GM23338 (cell line): Measurements from ENCODE around the gene STPG4. TPM values are rescaled to one million over a fixed set of nuclear protein-coding genes. Genes with fewer than 3 reads are reported as not detected.

Experiments
- ATAC-seq: fragments of 200-7000 bp; cut with Tn5 transposase; 3 replicates; pipeline ENCODE4 v1.9.1; 2020
- DNase-seq: peaks from one replicate; pipeline ENCODE4 v3.0.0-alpha.2; 2015; ENCODE audit warnings: low spot score
- H2AFZ ChIP-seq: fragments of 200-600 bp; sonication (generic); 2 replicates; pipeline ENCODE4 v1.8.0; 2016; ENCODE audit warnings: antibody characterized with exemption, mild to moderate bottlenecking, moderate library complexity
- H3F3A ChIP-seq: fragments of 200-600 bp; sonication (generic); replicated peaks from 2 replicates; pipeline ENCODE4 v1.8.0; 2017; ENCODE audit warnings: antibody characterized with exemption, mixed run types, low read depth
- H3K27ac ChIP-seq: fragments of 200-600 bp; sonication (generic); 2 replicates; pipeline ENCODE4 v1.6.1; 2016; ENCODE audit warnings: low read depth
- H3K27me3 ChIP-seq: fragments of 200-600 bp; sonication (generic); 2 replicates; pipeline ENCODE4 v1.8.0; 2016; ENCODE audit warnings: mild to moderate bottlenecking, mixed run types, moderate library complexity; ENCODE audit not compliant: insufficient read depth
- H3K36me3 ChIP-seq: fragments of 200-600 bp; sonication (generic); 2 replicates; pipeline ENCODE4 v1.8.0; 2016; ENCODE audit warnings: mild to moderate bottlenecking; ENCODE audit not compliant: insufficient read depth
- H3K4me1 ChIP-seq: fragments of 200-600 bp; sonication (generic); 2 replicates; pipeline ENCODE4 v1.8.0; 2016; ENCODE audit warnings: mild to moderate bottlenecking, moderate library complexity; ENCODE audit not compliant: insufficient read depth
- H3K4me2 ChIP-seq: fragments of 200-600 bp; sonication (generic); 2 replicates; pipeline ENCODE4 v1.7.1; 2017; ENCODE audit warnings: mixed run types
- H3K4me3 ChIP-seq: fragments of 200-600 bp; sonication (generic); 2 replicates; pipeline ENCODE4 v1.6.1; 2016; ENCODE audit warnings: mixed run types
- H3K79me2 ChIP-seq: fragments of 200-600 bp; sonication (generic); replicated peaks from 2 replicates; pipeline ENCODE4 v1.8.0; 2017; ENCODE audit warnings: mild to moderate bottlenecking; ENCODE audit not compliant: insufficient read depth
- H3K9me2 ChIP-seq: fragments of 200-600 bp; sonication (generic); 2 replicates; pipeline ENCODE4 v1.8.0; 2017; ENCODE audit not compliant: insufficient read depth
- H4K20me1 ChIP-seq: fragments of 200-600 bp; sonication (generic); replicated peaks from 2 replicates; pipeline ENCODE4 v1.8.0; 2017; ENCODE audit warnings: mild to moderate bottlenecking; ENCODE audit not compliant: insufficient read depth
- H3K27ac Mint-ChIP-seq: 2 replicates; pipeline ENCODE4 v1.8.0; 2020; ENCODE audit warnings: inconsistent platforms, mild to moderate bottlenecking, moderate library complexity, mixed read lengths
- H3K27me3 Mint-ChIP-seq: 3 replicates; pipeline ENCODE4 v1.8.0; 2022; ENCODE audit warnings: low read depth, mild to moderate bottlenecking, moderate library complexity, mixed read lengths, inconsistent platforms; ENCODE audit not compliant: insufficient read depth, poor library complexity
- H3K36me3 Mint-ChIP-seq: 3 replicates; pipeline ENCODE4 v1.8.0; 2021; ENCODE audit warnings: low read depth, mild to moderate bottlenecking, inconsistent platforms, moderate library complexity, mixed read lengths
- H3K4me1 Mint-ChIP-seq: 3 replicates; pipeline ENCODE4 v1.8.0; 2020; ENCODE audit warnings: mild to moderate bottlenecking, inconsistent platforms, mixed read lengths
- H3K4me3 Mint-ChIP-seq: 3 replicates; pipeline ENCODE4 v1.8.0; 2021; ENCODE audit warnings: moderate library complexity, mild to moderate bottlenecking, inconsistent platforms, mixed read lengths
- H3K9me3 Mint-ChIP-seq: 3 replicates; pipeline ENCODE4 v1.8.0; 2020; ENCODE audit warnings: moderate library complexity, mild to moderate bottlenecking, inconsistent platforms, mixed read lengths
- CREB1 ChIP-seq: fragments of 250-450 bp; sonication (Bioruptor Pico); IDR thresholded peaks from 2 replicates; pipeline ENCODE4 v1.5.0; 2020; ENCODE audit warnings: low read depth, mild to moderate bottlenecking, moderate library complexity
- CTCF ChIP-seq, 2 experiments: fragments of 200-600 bp in 1 of 2; sonication (generic) in 1 of 2; conservative IDR thresholded peaks; 2 replicates each; pipeline versions ENCODE4 v1.5.1 to v1.6.1; 2016 to 2017; ENCODE audit warnings: antibody characterized with exemption in 2 of 2, low read depth in 2 of 2, mild to moderate bottlenecking in 2 of 2, moderate library complexity in 1 of 2
- ETS1 ChIP-seq: IDR thresholded peaks from 2 replicates; pipeline ENCODE4 v1.6.1; 2016; ENCODE audit warnings: antibody characterized with exemption
- EZH2 ChIP-seq: fragments of 200-600 bp; sonication (generic); IDR thresholded peaks from one replicate; pipeline ENCODE4 v1.8.0; 2017; ENCODE audit warnings: antibody characterized with exemption, mild to moderate bottlenecking, low read depth; ENCODE audit not compliant: unreplicated experiment
- EZH2phosphoT487 ChIP-seq: fragments of 200-600 bp; sonication (generic); IDR thresholded peaks from one replicate; pipeline ENCODE4 v1.8.1; 2018; ENCODE audit warnings: antibody characterized with exemption; ENCODE audit not compliant: unreplicated experiment
- JUNB ChIP-seq: IDR thresholded peaks from one replicate; pipeline ENCODE4 v1.6.1; 2016; ENCODE audit warnings: antibody characterized with exemption; ENCODE audit not compliant: unreplicated experiment
- NANOG ChIP-seq: IDR thresholded peaks from 2 replicates; pipeline ENCODE4 v1.6.1; 2016; ENCODE audit warnings: antibody characterized with exemption, borderline replicate concordance
- POLR2AphosphoS5 ChIP-seq: IDR thresholded peaks from 2 replicates; pipeline ENCODE4 v1.6.1; 2016; ENCODE audit warnings: antibody characterized with exemption, low read depth
- REST ChIP-seq: IDR thresholded peaks from one replicate; pipeline ENCODE4 v1.6.1; 2018; ENCODE audit warnings: antibody characterized with exemption; ENCODE audit not compliant: unreplicated experiment
- STAT1 ChIP-seq: IDR thresholded peaks from one replicate; pipeline ENCODE4 v1.6.1; 2016; ENCODE audit warnings: antibody characterized with exemption; ENCODE audit not compliant: unreplicated experiment
- ZNF114 ChIP-seq: fragments of 250-450 bp; sonication (Bioruptor Pico); IDR thresholded peaks from 2 replicates; pipeline ENCODE4 v1.5.0; 2020; ENCODE audit warnings: mild to moderate bottlenecking, moderate library complexity
- ZNF331 ChIP-seq: fragments of 250-450 bp; sonication (Bioruptor Pico); IDR thresholded peaks from 2 replicates; pipeline ENCODE4 v1.5.0; 2020; ENCODE audit warnings: low read depth, mild to moderate bottlenecking, moderate library complexity
- ZNF462 ChIP-seq: fragments of 250-450 bp; sonication (Bioruptor Pico); IDR thresholded peaks from 2 replicates; pipeline ENCODE4 v1.5.0; 2020; ENCODE audit warnings: mild to moderate bottlenecking, moderate library complexity
- polyA plus RNA-seq: library from polyadenylated mRNA; unstranded; fragments of >200 nt; fragmentation: Nextera tagmentation; extraction: Ambion mirVana; gene quantifications from 2 replicates; pipeline ENCODE4 v1.2.1, GENCODE V29; 2016
- total RNA-seq: library from RNA; depleted of rRNA; stranded (reverse); fragments of >200 nt; shearing (Covaris generic); gene quantifications from 2 replicates; pipeline ENCODE4 v1.2.3, GENCODE V29; 2014

The STPG4 gene
- total and polyA plus RNA-seq, 2 experiments from 2014 or later: 0.28 TPM; not detected in 1

GRCh38 chr2:47181176-47181575 is 26.1 kb upstream of the STPG4 start:
- H3K4me1 Mint-ChIP-seq: peaks cover 28% of the 10 kb centered on the region
- H3K27ac Mint-ChIP-seq: no peak overlapping the region; the same call in 1 of the 2 replicates
- peaks cover 3% of the 10 kb centered on the region; the same call in 2 of the 3 replicates for H3K9me3 Mint-ChIP-seq

More at GRCh38 chr2:47181176-47181575, 26.1 kb upstream of the STPG4 start:
- no peaks in the 10 kb centered on the region for H3K36me3 ChIP-seq
- no peak overlapping the region for H3K27ac ChIP-seq
- DNase-seq: no peak
- no peak for TF ChIP-seq NANOG
- TF ChIP-seq CREB1: no peak
- TF ChIP-seq EZH2: no peak
- TF ChIP-seq CTCF (conservative IDR thresholded peaks at IDR 0.05; ENCODE audit: low read depth in 2 of 2): no peak
- no peak for TF ChIP-seq REST
- no peak for TF ChIP-seq JUNB
- TF ChIP-seq ETS1: no peak
- TF ChIP-seq EZH2phosphoT487: no peak
- TF ChIP-seq POLR2AphosphoS5: no peak
- no peak for TF ChIP-seq ZNF114 (CRISPR knock-in tag)
- no peak for TF ChIP-seq STAT1
- TF ChIP-seq ZNF462 (CRISPR knock-in tag): no peak
- TF ChIP-seq ZNF331 (CRISPR knock-in tag): no peak
- Mint-ChIP-seq H3K4me3 (no peak overlapping the region), H3K27me3 (peaks cover 12% of the 10 kb centered on the region), H3K36me3 (peaks cover 2% of the 10 kb centered on the region)
- no peak overlapping the region for H3K4me2 ChIP-seq
- H3K27me3 ChIP-seq: no peaks in the 10 kb centered on the region
- no peak overlapping the region for H2AFZ ChIP-seq
- no peaks in the 10 kb centered on the region for H4K20me1 ChIP-seq
- no peak overlapping the region for H3K4me3 ChIP-seq
- ATAC-seq: no peak
- peaks cover under 1% of the 10 kb centered on the region for H3K79me2 ChIP-seq
- H3K9me2 ChIP-seq: no peaks in the 10 kb centered on the region
- H3K4me1 ChIP-seq: peaks cover 24% of the 10 kb centered on the region
- no peaks in the 10 kb centered on the region for H3F3A ChIP-seq
